ENCODE measurements around the gene LBHD2. TPM values are rescaled to one million over a fixed set of nuclear protein-coding genes. Genes with fewer than 3 reads are reported as not detected.

The LBHD2 gene
- total RNA-seq, 1 experiment from 2014 or later = not detected

GRCh38 chr14:103121846-103122584 lies 38.0 kb downstream of the LBHD2 start:
- Histone ChIP-seq H3K27ac (ENCODE audit: low read length) (peak overlapping the region; percentile 86), H3K9me3 (ENCODE audit: control insufficient read depth, insufficient read depth, low read depth, low read length) (no peaks in the 10 kb centered on the region), H3K36me3 (ENCODE audit: control insufficient read depth, insufficient read depth, low read length) (no peaks in the 10 kb centered on the region), H3K4me3 (ENCODE audit: low read depth in 2 of 2, low read length in 2 of 2) (peak overlapping the region; percentile 43 to 65), H3K4me1 (ENCODE audit: control insufficient read depth, insufficient read depth, low read length) (peaks cover 37% of the 10 kb centered on the region), H3K27me3 (ENCODE audit: control insufficient read depth, insufficient read depth, low read length) (no peaks in the 10 kb centered on the region)
- DNase-seq (ENCODE audit: low read depth, low spot score) (no peak), ATAC-seq (peak; percentile 18)
- intact Hi-C loops (cut with micrococcal nuclease; ENCODE audit: unreplicated experiment) (no loop called here), in situ Hi-C loops (cut with HindIII; ENCODE audit: low pct_unique_long_range_greater_than_20kb, low sequenced_read_pairs) (no loop called here)
- ChIA-PET POLR2A (no interaction called here), CTCF (no interaction called here)
- no TSS peak for BruUV-seq (replicated peaks)
- TF ChIP-seq CTCF (IDR thresholded peaks at IDR 0.05) (no peak), POLR2AphosphoS5 (IDR thresholded peaks at IDR 0.05; ENCODE audit: low read depth, low read length) (no peak; the same call in 1 of the 2 replicates), TCF7L2 (IDR thresholded peaks at IDR 0.05; ENCODE audit: low read depth, low read length) (no peak), SIN3A (IDR thresholded peaks at IDR 0.05; ENCODE audit: borderline replicate concordance, insufficient read depth, low read depth, low read length) (no peak), REST (IDR thresholded peaks at IDR 0.05; ENCODE audit: insufficient read depth in 1 of 2, low read depth in 2 of 2, low read length in 1 of 2) (no peak)

- intact Hi-C loops (cut with micrococcal nuclease; ENCODE audit: unreplicated experiment) (no loop called here), in situ Hi-C loops (cut with HindIII; ENCODE audit: low pct_unique_long_range_greater_than_20kb, low sequenced_read_pairs) (no loop called here)
- DNase-seq (ENCODE audit: low read depth, low spot score) (no peak), ATAC-seq (peak; percentile 6; the same call in 1 of the 2 replicates)
- Histone ChIP-seq H3K4me3 (ENCODE audit: low read depth in 2 of 2, low read length in 2 of 2) (peak overlapping the region; percentile 43 to 65), H3K36me3 (ENCODE audit: control insufficient read depth, insufficient read depth, low read length) (no peaks in the 10 kb centered on the region), H3K27me3 (ENCODE audit: control insufficient read depth, insufficient read depth, low read length) (no peaks in the 10 kb centered on the region), H3K9me3 (ENCODE audit: control insufficient read depth, insufficient read depth, low read depth, low read length) (no peaks in the 10 kb centered on the region), H3K27ac (ENCODE audit: low read length) (peak overlapping the region; percentile 86), H3K4me1 (ENCODE audit: control insufficient read depth, insufficient read depth, low read length) (peaks cover 39% of the 10 kb centered on the region)
- TF ChIP-seq REST (IDR thresholded peaks at IDR 0.05; ENCODE audit: insufficient read depth in 1 of 2, low read depth in 2 of 2, low read length in 1 of 2) (no peak), SIN3A (IDR thresholded peaks at IDR 0.05; ENCODE audit: borderline replicate concordance, insufficient read depth, low read depth, low read length) (no peak), POLR2AphosphoS5 (IDR thresholded peaks at IDR 0.05; ENCODE audit: low read depth, low read length) (no peak), TCF7L2 (IDR thresholded peaks at IDR 0.05; ENCODE audit: low read depth, low read length) (no peak), CTCF (IDR thresholded peaks at IDR 0.05) (no peak)
- no TSS peak for BruUV-seq (replicated peaks)
- POLR2A ChIA-PET = no interaction called here
- CTCF ChIA-PET = no interaction called here
These were observed 38.6 kb downstream of the LBHD2 start for GRCh38 chr14:103122585-103122946.

All from Panc1 (cell line).